H9 (cell line): ENCODE results near the gene AKT1S1. TPM values are rescaled to one million over a fixed set of nuclear protein-coding genes. Genes with fewer than 3 reads are reported as not detected.

Source experiments
- DNase-seq: peaks from one replicate; pipeline ENCODE4 v3.0.0-alpha.2; 2017
- H2AFZ ChIP-seq: one replicate; pipeline ENCODE4 v1.6.1; 2013; ENCODE audit warnings: mild to moderate bottlenecking, low read length, control low read depth, moderate library complexity
- H2AK5ac ChIP-seq: 2 replicates; pipeline ENCODE4 v1.6.1; 2013; ENCODE audit warnings: low read length, control low read depth, mixed read lengths; ENCODE audit not compliant: insufficient read length
- H2BK120ac ChIP-seq: one replicate; pipeline ENCODE4 v1.6.1; 2013; ENCODE audit warnings: low read depth, mild to moderate bottlenecking, low read length, control low read depth, inconsistent platforms; ENCODE audit not compliant: poor library complexity, severe bottlenecking
- H2BK12ac ChIP-seq: 2 replicates; pipeline ENCODE4 v1.6.1; 2013; ENCODE audit warnings: low read length, control low read depth, mixed read lengths, low read depth; ENCODE audit not compliant: insufficient read length
- H2BK15ac ChIP-seq: 2 replicates; pipeline ENCODE4 v1.6.1; 2013; ENCODE audit warnings: low read depth, low read length, control low read depth
- H2BK20ac ChIP-seq: one replicate; pipeline ENCODE4 v1.6.1; 2013; ENCODE audit warnings: low read depth, mild to moderate bottlenecking, low read length, control low read depth, inconsistent platforms; ENCODE audit not compliant: poor library complexity, severe bottlenecking
- H2BK5ac ChIP-seq: 2 replicates; pipeline ENCODE4 v1.6.1; 2013; ENCODE audit warnings: low read length, control low read depth, mixed read lengths; ENCODE audit not compliant: insufficient read length
- H3K14ac ChIP-seq: 2 replicates; pipeline ENCODE4 v1.6.1; 2013; ENCODE audit warnings: low read length, control low read depth; ENCODE audit not compliant: insufficient read depth
- H3K18ac ChIP-seq: 2 replicates; pipeline ENCODE4 v1.6.1; 2013; ENCODE audit warnings: low read depth, mild to moderate bottlenecking, mixed read lengths, low read length, control low read depth; ENCODE audit not compliant: insufficient read length
- H3K23ac ChIP-seq: 2 replicates; pipeline ENCODE4 v1.6.1; 2013; ENCODE audit warnings: low read length, control low read depth, mixed read lengths, low read depth; ENCODE audit not compliant: insufficient read length
- H3K23me2 ChIP-seq: 2 replicates; pipeline ENCODE4 v1.6.1; 2013; ENCODE audit warnings: low read depth, mild to moderate bottlenecking, mixed read lengths, low read length, control low read depth; ENCODE audit not compliant: insufficient read length, poor library complexity, severe bottlenecking
- H3K27ac ChIP-seq: 2 replicates; pipeline ENCODE4 v1.5.1; 2013; ENCODE audit warnings: low read length, control low read depth, mixed read lengths, low read depth; ENCODE audit not compliant: insufficient read length
- H3K27me3 ChIP-seq: 2 replicates; pipeline ENCODE4 v1.6.1; 2013; ENCODE audit warnings: low read length, control low read depth, inconsistent platforms; ENCODE audit not compliant: insufficient read depth
- H3K4ac ChIP-seq: 2 replicates; pipeline ENCODE4 v1.6.1; 2013; ENCODE audit warnings: low read depth, mild to moderate bottlenecking, control low read depth, inconsistent platforms, low read length, moderate library complexity
- H3K4me1 ChIP-seq: 2 replicates; pipeline ENCODE4 v1.6.1; 2013; ENCODE audit warnings: low read length, control low read depth, inconsistent platforms; ENCODE audit not compliant: insufficient read depth
- H3K4me2 ChIP-seq: 2 replicates; pipeline ENCODE4 v1.6.1; 2013; ENCODE audit warnings: low read length, control low read depth, mixed read lengths; ENCODE audit not compliant: insufficient read length, insufficient read depth
- H3K56ac ChIP-seq: 2 replicates; pipeline ENCODE4 v1.6.1; 2013; ENCODE audit warnings: low read depth, mild to moderate bottlenecking, mixed read lengths, low read length, control low read depth; ENCODE audit not compliant: insufficient read length
- H3K79me1 ChIP-seq: 2 replicates; pipeline ENCODE4 v1.6.1; 2013; ENCODE audit warnings: low read depth, mild to moderate bottlenecking, moderate library complexity, low read length, control low read depth, inconsistent platforms; ENCODE audit not compliant: insufficient read depth, poor library complexity, severe bottlenecking
- H3K79me2 ChIP-seq: 2 replicates; pipeline ENCODE4 v1.6.1; 2013; ENCODE audit warnings: low read length, control low read depth, inconsistent platforms; ENCODE audit not compliant: insufficient read depth
- H3K9ac ChIP-seq: 2 replicates; pipeline ENCODE4 v1.6.1; 2013; ENCODE audit warnings: low read length, control low read depth, mixed read lengths; ENCODE audit not compliant: insufficient read length; ENCODE audit errors: extremely low read depth
- H3K9me3 ChIP-seq: one replicate; pipeline ENCODE4 v1.6.1; 2013; ENCODE audit warnings: low read depth, low read length, inconsistent platforms; ENCODE audit not compliant: control insufficient read depth
- H3T11ph ChIP-seq: one replicate; pipeline ENCODE4 v1.6.1; 2013; ENCODE audit warnings: mild to moderate bottlenecking, low read length, control low read depth, inconsistent platforms
- H4K20me1 ChIP-seq: one replicate; pipeline ENCODE4 v1.6.1; 2013; ENCODE audit not compliant: control insufficient read depth, insufficient read length, insufficient read depth
- H4K5ac ChIP-seq: 2 replicates; pipeline ENCODE4 v1.6.1; 2013; ENCODE audit warnings: low read depth, mild to moderate bottlenecking, mixed read lengths, low read length, control low read depth; ENCODE audit not compliant: insufficient read length
- H4K8ac ChIP-seq: replicated peaks from 2 replicates; pipeline ENCODE4 v1.6.1; 2013; ENCODE audit warnings: low read length, control low read depth, mixed read lengths, low read depth; ENCODE audit not compliant: insufficient read length
- H4K91ac ChIP-seq: 2 replicates; pipeline ENCODE4 v1.6.1; 2013; ENCODE audit warnings: low read depth, mild to moderate bottlenecking, moderate library complexity, mixed read lengths, low read length, control low read depth; ENCODE audit not compliant: insufficient read length
- H3K27ac Mint-ChIP-seq, 3 experiments: 2 replicates in 2 of 3; 3 replicates in 1 of 3; pipeline ENCODE4 v1.8.0; 2020 to 2021; ENCODE audit warnings: mixed read lengths in 3 of 3, mild to moderate bottlenecking in 1 of 3, moderate library complexity in 1 of 3
- H3K27me3 Mint-ChIP-seq: 2 replicates; pipeline ENCODE4 v1.8.0; 2021; ENCODE audit warnings: low read depth, mild to moderate bottlenecking, moderate library complexity, mixed read lengths
- H3K36me3 Mint-ChIP-seq, 3 experiments: 2 replicates in 2 of 3; 3 replicates in 1 of 3; pipeline ENCODE4 v1.8.0; 2020 to 2021; ENCODE audit warnings: low read depth in 3 of 3, mixed read lengths in 3 of 3; ENCODE audit not compliant: insufficient read depth in 1 of 3
- H3K4me1 Mint-ChIP-seq, 2 experiments: 2 replicates each; pipeline ENCODE4 v1.8.0; 2020; ENCODE audit warnings: mixed read lengths in 2 of 2
- H3K4me3 Mint-ChIP-seq, 2 experiments: 2 replicates in 1 of 2; 3 replicates in 1 of 2; pipeline ENCODE4 v1.8.0; 2020 to 2021; ENCODE audit warnings: mild to moderate bottlenecking in 2 of 2, mixed read lengths in 2 of 2, moderate library complexity in 1 of 2
- H3K9me3 Mint-ChIP-seq, 2 experiments: 2 replicates in 1 of 2; 3 replicates in 1 of 2; pipeline ENCODE4 v1.8.0; 2020; ENCODE audit warnings: mild to moderate bottlenecking in 2 of 2, mixed read lengths in 2 of 2, moderate library complexity in 1 of 2
- CTCF ChIP-seq: fragments of 200-600 bp; sonication (generic); conservative IDR thresholded peaks from 3 replicates; pipeline ENCODE4 v1.8.0; 2021; ENCODE audit warnings: antibody characterized with exemption, mild to moderate bottlenecking
- WGBS: extraction: QIAGEN DNeasy Blood & Tissue Kit; methylation state at CpG from one replicate; pipeline ENCODE4 v1.1.7; 2013; ENCODE audit warnings: missing lambda C conversion rate, low lambda C conversion rate, mixed read lengths; ENCODE audit not compliant: insufficient read length; ENCODE audit errors: extremely low coverage; 5-methylcytosine and 5-hydroxymethylcytosine counted together
- total RNA-seq: library from RNA; stranded (reverse); gene quantifications from 2 replicates; pipeline ENCODE4 v1.2.1, GENCODE V29; 2021

Gene AKT1S1
- total RNA-seq, 1 experiment from 2014 or later = 43.5 TPM

- H4K8ac ChIP-seq = no peak overlapping the region
- whole genome bisulfite sequencing = no CpG with 5 or more reads among the region's 25 CpGs
- no peak overlapping the region for H2AFZ ChIP-seq
- no peak overlapping the region for H2BK5ac ChIP-seq
- no peak overlapping the region for H2BK15ac ChIP-seq
- peaks cover 54 to 84% (median 80%) of the 10 kb centered on the region in 3 experiments; a peak in 6 of 7 replicates for H3K36me3 Mint-ChIP-seq
- H3K27me3 ChIP-seq = no peaks in the 10 kb centered on the region
- H2AK5ac ChIP-seq = no peak overlapping the region
- H2BK20ac ChIP-seq = no peak overlapping the region
- no peak for TF ChIP-seq CTCF
- peaks cover 4% of the 10 kb centered on the region for H3K23me2 ChIP-seq
- H3K4me3 Mint-ChIP-seq = peak overlapping the region in 1 of 2 experiments; percentile 57; a peak in 2 of 5 replicates
- no peak overlapping the region for H4K5ac ChIP-seq
- no peak overlapping the region for H3K23ac ChIP-seq
- peaks cover 41% of the 10 kb centered on the region; the same call in 1 of the 2 replicates for H3K79me2 ChIP-seq
- no peak overlapping the region for H4K91ac ChIP-seq
- H3K9me3 Mint-ChIP-seq = peaks cover 0 to 2% of the 10 kb centered on the region in 2 experiments; a peak in 3 of 5 replicates
- H3T11ph ChIP-seq = no peak overlapping the region
- peaks cover 30 to 58% of the 10 kb centered on the region in 2 experiments for H3K4me1 Mint-ChIP-seq
- H4K20me1 ChIP-seq = peaks cover 5% of the 10 kb centered on the region
- H3K4me1 ChIP-seq = no peaks in the 10 kb centered on the region
- no peak overlapping the region for H3K4me2 ChIP-seq
- peak overlapping the region; percentile 73 to 92 (median 83) for H3K27ac Mint-ChIP-seq
- H2BK12ac ChIP-seq = no peak overlapping the region
- no peak overlapping the region for H3K9ac ChIP-seq
- no peak overlapping the region for H3K4ac ChIP-seq
- H3K79me1 ChIP-seq = peaks cover 5% of the 10 kb centered on the region
- no peak for DNase-seq
- H3K14ac ChIP-seq = no peak overlapping the region
- no peak overlapping the region for H3K56ac ChIP-seq
- H3K18ac ChIP-seq = no peak overlapping the region
- H3K27me3 Mint-ChIP-seq = peaks cover under 1% of the 10 kb centered on the region; the same call in 1 of the 2 replicates
- no peak overlapping the region for H2BK120ac ChIP-seq
- no peak overlapping the region for H3K27ac ChIP-seq
- no peaks in the 10 kb centered on the region for H3K9me3 ChIP-seq
These were observed 47.1 kb upstream of the AKT1S1 start for GRCh38 chr19:49924004-49924880.
